GM19025 (cell line): ENCODE results near the gene LARP4B.

Experiments used
- ATAC-seq: cut with Tn5 transposase; IDR thresholded peaks from one replicate; pipeline ENCODE4 v1.9.1; 2021; ENCODE audit warnings: mild to moderate bottlenecking, low read depth, moderate library complexity; ENCODE audit not compliant: unreplicated experiment

LARP4B gene

GRCh38 chr10:791639-792038, 139.9 kb downstream of the LARP4B start:
- ATAC-seq, result no peak

GRCh38 chr10:790821-791551, 140.5 kb downstream of the LARP4B start:
- no peak for ATAC-seq

- no peak for ATAC-seq
Measured at GRCh38 chr10:789831-790701, 141.4 kb downstream of the LARP4B start.

- no peak for ATAC-seq
Measured at GRCh38 chr10:788796-789748, 142.4 kb downstream of the LARP4B start.

- no peak for ATAC-seq
Measured at GRCh38 chr10:787933-788651, 143.4 kb downstream of the LARP4B start.

DNA sequence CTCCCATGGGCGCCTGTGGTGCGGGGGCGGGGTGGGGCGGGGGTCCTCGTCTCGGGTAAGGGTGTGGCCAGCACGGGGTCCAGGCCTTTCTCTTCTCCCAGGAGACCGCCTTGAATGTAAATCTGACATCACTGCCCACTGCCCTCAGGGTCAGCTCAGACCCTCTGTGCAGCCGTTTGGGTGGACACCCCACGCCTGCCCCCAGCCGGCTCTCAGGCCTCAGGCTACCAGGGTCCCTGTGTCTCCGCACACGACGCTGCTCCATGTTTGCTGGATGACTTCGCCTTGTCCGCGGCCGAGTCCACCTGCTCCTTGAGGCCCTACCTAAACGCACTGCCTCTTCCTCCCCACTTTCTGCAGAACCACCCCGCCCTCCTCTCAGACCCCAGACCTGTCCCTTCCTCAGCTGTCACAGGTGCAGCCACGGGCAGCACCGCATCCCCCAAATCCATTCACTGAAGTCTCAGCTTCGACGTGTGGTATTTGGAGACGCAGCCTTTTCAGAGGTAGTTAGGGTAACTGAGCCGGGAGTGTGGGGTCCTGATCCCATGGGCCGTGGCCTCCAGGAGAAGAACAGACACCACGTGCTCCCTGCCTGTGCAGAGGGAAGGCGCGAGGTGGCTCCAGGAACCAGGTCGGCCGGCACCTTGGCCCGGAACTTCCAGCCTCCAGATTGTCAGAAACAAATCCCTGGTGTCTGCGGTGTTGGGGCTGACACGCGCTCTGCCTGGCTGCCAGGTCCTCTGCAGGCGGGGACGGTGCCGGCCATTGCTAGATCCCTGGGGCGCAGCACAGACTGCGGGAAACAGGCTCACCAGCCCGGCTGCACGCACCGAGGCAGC, 144.7 kb downstream of the LARP4B start:
- no peak for ATAC-seq

- no peak for ATAC-seq
Measured at GRCh38 chr10:785861-786214, 145.7 kb downstream of the LARP4B start.

GRCh38 chr10:785089-785860, 146.2 kb downstream of the LARP4B start:
- ATAC-seq, result no peak

GRCh38 chr10:784403-785088, 147.0 kb downstream of the LARP4B start:
- ATAC-seq, result no peak

GRCh38 chr10:782751-783648, 148.5 kb downstream of the LARP4B start:
- ATAC-seq, result no peak

- no peak for ATAC-seq
Measured at GRCh38 chr10:780536-781524, 150.7 kb downstream of the LARP4B start.

DNA sequence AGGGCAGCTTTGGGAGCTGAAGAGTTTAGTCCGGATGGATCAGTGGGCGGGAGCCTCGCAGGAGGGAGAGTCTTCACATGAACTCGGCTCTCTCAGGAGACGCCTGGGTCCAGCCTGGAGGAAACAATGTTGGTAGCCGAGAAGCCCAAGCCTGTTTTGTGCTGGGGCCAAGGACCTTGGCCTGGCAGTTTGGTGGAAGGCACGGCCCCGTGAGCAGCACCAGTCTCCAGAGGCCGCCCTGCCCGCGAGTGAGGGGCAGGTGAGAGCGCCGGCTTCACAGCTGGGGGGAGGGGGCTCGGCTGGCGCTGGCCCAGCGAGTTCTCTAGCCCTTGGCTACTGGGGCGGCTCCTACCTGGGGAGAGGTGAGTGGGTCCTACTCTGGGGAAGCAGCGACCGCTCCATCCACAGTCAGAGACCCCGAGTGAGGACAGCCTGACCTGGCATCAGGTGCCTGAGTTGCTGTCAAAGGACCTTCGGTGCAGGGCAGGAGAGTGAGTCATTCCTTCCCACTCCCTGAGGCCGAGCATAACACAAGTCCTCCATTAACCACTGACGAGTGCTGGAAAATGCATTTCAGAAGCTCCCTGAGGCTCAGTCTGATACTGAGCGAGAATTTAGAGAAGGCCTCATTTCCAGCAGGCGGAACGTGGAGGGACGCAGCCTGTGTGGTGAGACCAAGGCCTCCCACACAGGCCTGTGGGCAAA, 152.7 kb downstream of the LARP4B start:
- no peak for ATAC-seq

- no peak for ATAC-seq
Measured at GRCh38 chr10:777913-778479, 153.5 kb downstream of the LARP4B start.

DNA sequence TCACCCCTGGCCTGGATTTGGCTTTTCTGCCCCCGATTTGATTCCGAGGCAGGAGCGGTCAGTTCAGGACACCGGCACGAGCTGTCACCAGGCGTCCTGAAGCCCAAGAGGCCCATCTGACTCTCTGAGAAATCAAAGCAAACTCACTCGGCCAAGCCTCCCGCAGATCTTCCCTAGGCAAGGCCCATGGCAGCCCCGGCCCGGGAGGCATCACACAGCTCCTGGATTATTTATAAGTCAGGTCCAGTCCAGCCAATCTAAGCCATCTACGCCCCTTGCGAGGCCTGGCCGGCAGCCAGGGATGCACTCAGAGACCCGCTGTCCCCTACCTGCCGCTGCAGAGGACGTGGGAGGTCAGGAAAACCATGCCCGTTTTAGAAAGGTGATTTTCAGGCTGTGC, 154.7 kb downstream of the LARP4B start:
- ATAC-seq, result no peak
